ENCODE results near the gene PSMB11.
A peak's percentile ranks its signal among the peaks of the same experiment; 100 is the strongest.

PSMB11 gene

GRCh38 chr14:23060536-23061260 is 18.7 kb downstream of the PSMB11 start:
- Histone ChIP-seq H3K4me2 (ENCODE audit: low read length) (no peak overlapping the region), H3K9ac (ENCODE audit: low read length) (no peak overlapping the region), H2AK5ac (ENCODE audit: low read length) (no peak overlapping the region), H3K4ac (ENCODE audit: low read depth, low read length) (no peak overlapping the region), H3K18ac (ENCODE audit: low read length) (no peak overlapping the region), H3K56ac (ENCODE audit: low read length) (no peak overlapping the region), H3K4me3 (ENCODE audit: low read length) (no peak overlapping the region), H3K36me3 (ENCODE audit: control insufficient read depth, insufficient read depth, low read length) (peaks cover 29% of the 10 kb centered on the region), H2BK15ac (replicated peaks; ENCODE audit: low read depth) (no peak overlapping the region), H3K27me3 (ENCODE audit: insufficient read depth, low read length, poor library complexity) (no peaks in the 10 kb centered on the region), H3K23ac (ENCODE audit: low read length) (no peak overlapping the region), H3K4me1 (ENCODE audit: control insufficient read depth, low read depth, low read length) (peaks cover 2% of the 10 kb centered on the region), H3K27ac (ENCODE audit: low read depth, low read length) (no peak overlapping the region), H4K5ac (ENCODE audit: low read length) (no peak overlapping the region), H2BK5ac (ENCODE audit: low read length) (no peak overlapping the region), H3K79me1 (ENCODE audit: low read length) (peaks cover 13% of the 10 kb centered on the region), H2BK120ac (ENCODE audit: low read depth, low read length) (no peak overlapping the region), H4K8ac (ENCODE audit: low read depth, low read length) (no peak overlapping the region), H3K79me2 (ENCODE audit: control insufficient read depth, insufficient read depth, low read length) (peaks cover 8% of the 10 kb centered on the region)
- WGBS (ENCODE audit: extremely low coverage, insufficient coverage, low lambda C conversion rate): no CpG with 5 or more reads among the region's 17 CpGs
- no peak for DNase-seq

- no peak overlapping the region for H4K8ac ChIP-seq (ENCODE audit: low read depth, low read length)
- no peak overlapping the region for H3K4me3 ChIP-seq (ENCODE audit: low read length)
- no peak overlapping the region for H3K4me2 ChIP-seq (ENCODE audit: low read length)
- no peak overlapping the region for H2BK120ac ChIP-seq (ENCODE audit: low read depth, low read length)
- no peaks in the 10 kb centered on the region for H3K27me3 ChIP-seq (ENCODE audit: insufficient read depth, low read length, poor library complexity)
- peaks cover 34% of the 10 kb centered on the region for H3K36me3 ChIP-seq (ENCODE audit: control insufficient read depth, insufficient read depth, low read length)
- no peak overlapping the region for H3K4ac ChIP-seq (ENCODE audit: low read depth, low read length)
- peak; percentile 94 for DNase-seq
- H3K79me2 ChIP-seq (ENCODE audit: control insufficient read depth, insufficient read depth, low read length): peaks cover 21% of the 10 kb centered on the region
- H3K79me1 ChIP-seq (ENCODE audit: low read length): peaks cover 20% of the 10 kb centered on the region
- H3K56ac ChIP-seq (ENCODE audit: low read length): no peak overlapping the region
- peak overlapping the region; percentile 40 for H3K27ac ChIP-seq (ENCODE audit: low read depth, low read length)
- H4K5ac ChIP-seq (ENCODE audit: low read length): no peak overlapping the region
- peaks cover 2% of the 10 kb centered on the region for H3K4me1 ChIP-seq (ENCODE audit: control insufficient read depth, low read depth, low read length)
- WGBS (ENCODE audit: extremely low coverage, insufficient coverage, low lambda C conversion rate): no CpG with 5 or more reads among the region's 4 CpGs
- no peak overlapping the region for H3K9ac ChIP-seq (ENCODE audit: low read length)
- H3K18ac ChIP-seq (ENCODE audit: low read length): no peak overlapping the region
- no peak overlapping the region for H2BK15ac ChIP-seq (replicated peaks; ENCODE audit: low read depth)
- no peak overlapping the region for H3K23ac ChIP-seq (ENCODE audit: low read length)
- H2AK5ac ChIP-seq (ENCODE audit: low read length): no peak overlapping the region
- no peak overlapping the region for H2BK5ac ChIP-seq (ENCODE audit: low read length)
These were observed 20.0 kb downstream of the PSMB11 start for GRCh38 chr14:23062002-23062401.

GRCh38 chr14:23063601-23064000 is 21.6 kb downstream of the PSMB11 start:
- peaks cover 45% of the 10 kb centered on the region for H3K36me3 ChIP-seq (ENCODE audit: control insufficient read depth, insufficient read depth, low read length)
- no peak overlapping the region for H2AK5ac ChIP-seq (ENCODE audit: low read length)
- no peak overlapping the region for H3K27ac ChIP-seq (ENCODE audit: low read depth, low read length)

GRCh38 chr14:23066368-23066767 is 24.4 kb downstream of the PSMB11 start:
- H4K5ac ChIP-seq (ENCODE audit: low read length): no peak overlapping the region
- WGBS (ENCODE audit: extremely low coverage, insufficient coverage, low lambda C conversion rate): no CpG with 5 or more reads among the region's 3 CpGs
- H2BK120ac ChIP-seq (ENCODE audit: low read depth, low read length): no peak overlapping the region
- H3K27ac ChIP-seq (ENCODE audit: low read depth, low read length): no peak overlapping the region
- peaks cover 40% of the 10 kb centered on the region for H3K36me3 ChIP-seq (ENCODE audit: control insufficient read depth, insufficient read depth, low read length)
- H3K79me2 ChIP-seq (ENCODE audit: control insufficient read depth, insufficient read depth, low read length): peaks cover 56% of the 10 kb centered on the region
- H4K8ac ChIP-seq (ENCODE audit: low read depth, low read length): no peak overlapping the region
- H3K23ac ChIP-seq (ENCODE audit: low read length): no peak overlapping the region
- no peak overlapping the region for H3K9ac ChIP-seq (ENCODE audit: low read length)
- H3K4ac ChIP-seq (ENCODE audit: low read depth, low read length): no peak overlapping the region
- H3K4me3 ChIP-seq (ENCODE audit: low read length): no peak overlapping the region
- no peak overlapping the region for H2BK5ac ChIP-seq (ENCODE audit: low read length)
- no peak overlapping the region for H3K56ac ChIP-seq (ENCODE audit: low read length)
- H2BK15ac ChIP-seq (replicated peaks; ENCODE audit: low read depth): no peak overlapping the region
- no peaks in the 10 kb centered on the region for H3K27me3 ChIP-seq (ENCODE audit: insufficient read depth, low read length, poor library complexity)
- no peak overlapping the region for H3K18ac ChIP-seq (ENCODE audit: low read length)
- H3K4me1 ChIP-seq (ENCODE audit: control insufficient read depth, low read depth, low read length): peaks cover 6% of the 10 kb centered on the region
- DNase-seq: no peak
- H3K4me2 ChIP-seq (ENCODE audit: low read length): no peak overlapping the region
- no peak overlapping the region for H2AK5ac ChIP-seq (ENCODE audit: low read length)
- H3K79me1 ChIP-seq (ENCODE audit: low read length): peaks cover 27% of the 10 kb centered on the region

More at GRCh38 chr14:23063601-23064000, 21.6 kb downstream of the PSMB11 start:
- Histone ChIP-seq H2BK5ac (ENCODE audit: low read length) (no peak overlapping the region), H3K56ac (ENCODE audit: low read length) (no peak overlapping the region), H4K5ac (ENCODE audit: low read length) (no peak overlapping the region), H3K4me3 (ENCODE audit: low read length) (no peak overlapping the region), H4K8ac (ENCODE audit: low read depth, low read length) (no peak overlapping the region), H3K18ac (ENCODE audit: low read length) (no peak overlapping the region), H3K4me1 (ENCODE audit: control insufficient read depth, low read depth, low read length) (peaks cover 6% of the 10 kb centered on the region), H3K79me1 (ENCODE audit: low read length) (peaks cover 27% of the 10 kb centered on the region), H3K23ac (ENCODE audit: low read length) (no peak overlapping the region), H3K79me2 (ENCODE audit: control insufficient read depth, insufficient read depth, low read length) (peaks cover 35% of the 10 kb centered on the region), H3K9ac (ENCODE audit: low read length) (no peak overlapping the region), H2BK15ac (replicated peaks; ENCODE audit: low read depth) (no peak overlapping the region), H2BK120ac (ENCODE audit: low read depth, low read length) (no peak overlapping the region), H3K4me2 (ENCODE audit: low read length) (no peak overlapping the region), H3K4ac (ENCODE audit: low read depth, low read length) (no peak overlapping the region), H3K27me3 (ENCODE audit: insufficient read depth, low read length, poor library complexity) (no peaks in the 10 kb centered on the region)
- WGBS (ENCODE audit: extremely low coverage, insufficient coverage, low lambda C conversion rate): no CpG with 5 or more reads among the region's 5 CpGs
- DNase-seq: no peak

GRCh38 chr14:23066855-23067744 is 25.1 kb downstream of the PSMB11 start:
- H3K4me1 ChIP-seq (ENCODE audit: control insufficient read depth, low read depth, low read length): peaks cover 10% of the 10 kb centered on the region
- no peak overlapping the region for H4K5ac ChIP-seq (ENCODE audit: low read length)
- H2AK5ac ChIP-seq (ENCODE audit: low read length): no peak overlapping the region
- no peak overlapping the region for H3K18ac ChIP-seq (ENCODE audit: low read length)
- no peak overlapping the region for H4K8ac ChIP-seq (ENCODE audit: low read depth, low read length)
- H3K4ac ChIP-seq (ENCODE audit: low read depth, low read length): no peak overlapping the region
- no peak overlapping the region for H2BK15ac ChIP-seq (replicated peaks; ENCODE audit: low read depth)
- H2BK5ac ChIP-seq (ENCODE audit: low read length): no peak overlapping the region
- H3K79me1 ChIP-seq (ENCODE audit: low read length): peaks cover 27% of the 10 kb centered on the region
- H3K36me3 ChIP-seq (ENCODE audit: control insufficient read depth, insufficient read depth, low read length): peaks cover 38% of the 10 kb centered on the region
- H3K9ac ChIP-seq (ENCODE audit: low read length): no peak overlapping the region
- H3K27ac ChIP-seq (ENCODE audit: low read depth, low read length): no peak overlapping the region
- H2BK120ac ChIP-seq (ENCODE audit: low read depth, low read length): no peak overlapping the region
- no peak overlapping the region for H3K4me2 ChIP-seq (ENCODE audit: low read length)
- no peak overlapping the region for H3K4me3 ChIP-seq (ENCODE audit: low read length)
- DNase-seq: no peak
- H3K23ac ChIP-seq (ENCODE audit: low read length): no peak overlapping the region
- peaks cover 56% of the 10 kb centered on the region for H3K79me2 ChIP-seq (ENCODE audit: control insufficient read depth, insufficient read depth, low read length)
- WGBS (ENCODE audit: extremely low coverage, insufficient coverage, low lambda C conversion rate): no CpG with 5 or more reads among the region's 23 CpGs
- H3K27me3 ChIP-seq (ENCODE audit: insufficient read depth, low read length, poor library complexity): no peaks in the 10 kb centered on the region
- no peak overlapping the region for H3K56ac ChIP-seq (ENCODE audit: low read length)
